H1 (cell line): ENCODE measurements around the gene AFAP1L1. TPM values are rescaled to one million over a fixed set of nuclear protein-coding genes. Genes with fewer than 3 reads are reported as not detected.

ENCODE experiments used
- polyA plus RNA-seq, 7 experiments: library from polyadenylated mRNA; depleted of rRNA in 3 of 7; stranded (reverse) in 5 of 7; unstranded in 2 of 7; fragments of >200 nt in 5 of 7; fragments of 200-250 nt in 2 of 7; gene quantifications; 1 replicate in 5 of 7; 2 replicates in 1 of 7; 4 replicates in 1 of 7; pipeline versions ENCODE4 v1.2.1 to v1.2.3, GENCODE V29; 2011 to 2013; ENCODE audit warnings: missing spikeins in 2 of 7, mixed read lengths in 2 of 7
- total RNA-seq: library from RNA; stranded (reverse); fragmentation: NEBNext Ultra II Directional; extraction: Animal tissue kit (Norgen Biotek cat#: 25700); gene quantifications from 2 replicates; pipeline ENCODE4 v1.2.1, GENCODE V29; 2021

AFAP1L1 gene
- total and polyA plus RNA-seq, 2 of the 8 experiments (the other 6 are each of a cell fraction or from before 2014, with no cell fraction given): 0.79 to 4.7 TPM

Other genes starting within 250 kb of the AFAP1L1 start
- gene SH3TC2, start 208.8 kb upstream of the AFAP1L1 start, total RNA-seq: 0.77 and 0.80 TPM in 2 replicates
- 0.11 and 0.27 TPM in 2 replicates for gene SH3TC2, start 208.8 kb upstream of the AFAP1L1 start, polyA plus RNA-seq (2011; rRNA removed)
- 0.56 and 0.69 TPM in 2 replicates for gene ABLIM3, start 130.4 kb upstream of the AFAP1L1 start, total RNA-seq
- gene ABLIM3, start 130.4 kb upstream of the AFAP1L1 start, polyA plus RNA-seq (2011; rRNA removed): 0.36 and 0.38 TPM in 2 replicates
- gene GRPEL2, start 73.6 kb downstream of the AFAP1L1 start, total RNA-seq: 48.9 and 52.2 TPM in 2 replicates
- gene GRPEL2, start 73.6 kb downstream of the AFAP1L1 start, polyA plus RNA-seq (2011; rRNA removed): 7.4 and 11.2 TPM in 2 replicates
- gene PCYOX1L, start 86.2 kb downstream of the AFAP1L1 start, total RNA-seq: 6.8 and 7.9 TPM in 2 replicates
- gene PCYOX1L, start 86.2 kb downstream of the AFAP1L1 start, polyA plus RNA-seq (2011; rRNA removed): 17.2 and 19.0 TPM in 2 replicates
- gene IL17B, start 107.4 kb downstream of the AFAP1L1 start, total RNA-seq: not detected in 2 replicates
- 0.18 TPM in 1 of 2 replicates, not detected in the other for gene IL17B, start 107.4 kb downstream of the AFAP1L1 start, polyA plus RNA-seq (2011; rRNA removed)